ENCODE results near the gene SMIM45.
"Not testable (repeated sequence)": the region's sequence is repeated elsewhere in the genome, so short reads cannot be mapped to it uniquely, and the experiment has no call there.

The SMIM45 gene

GRCh38 chr22:41939981-41940831 lies 11.7 kb upstream of the SMIM45 start:
- peaks cover 96% of the 10 kb centered on the region for H3K36me3 Mint-ChIP-seq (ENCODE audit: low read depth)
- H3K27me3 Mint-ChIP-seq = no peaks in the 10 kb centered on the region
- peak overlapping the region; percentile 79 for H3K4me3 Mint-ChIP-seq
- H3K9me3 Mint-ChIP-seq = no peaks in the 10 kb centered on the region
- H3K27ac Mint-ChIP-seq = peak overlapping the region; percentile 100
- DNase-seq = peak; percentile 89
- H3K4me1 Mint-ChIP-seq (ENCODE audit: low read depth) = peaks cover 66% of the 10 kb centered on the region

GRCh38 chr22:41940832-41941765 lies 10.9 kb upstream of the SMIM45 start:
- peak; percentile 89 for DNase-seq
- Mint-ChIP-seq H3K36me3 (ENCODE audit: low read depth) (peaks cover 98% of the 10 kb centered on the region), H3K27ac (peak overlapping the region; percentile 100), H3K9me3 (no peaks in the 10 kb centered on the region), H3K4me3 (peak overlapping the region; percentile 79), H3K27me3 (no peaks in the 10 kb centered on the region), H3K4me1 (ENCODE audit: low read depth) (peaks cover 70% of the 10 kb centered on the region)

- DNase-seq = no peak
- H3K9me3 Mint-ChIP-seq = no peaks in the 10 kb centered on the region
These were observed 8.2 kb upstream of the SMIM45 start for GRCh38 chr22:41943661-41944209.

GRCh38 chr22:41946629-41947423 lies 5.1 kb upstream of the SMIM45 start, which contains the start of gene CENPM:
CENPM (minus strand) TSS chr22:41947152; CDS start chr22:41947076, 76 bp downstream.
- Mint-ChIP-seq H3K4me3 (peak within 1 kb of the TSS; percentile 97), H3K4me1 (ENCODE audit: low read depth) (peaks cover 54% of the 10 kb centered on the region), H3K27me3 (no peaks in the 10 kb centered on the region), H3K27ac (peak within 1 kb of the TSS; percentile 94), H3K9me3 (no peaks in the 10 kb centered on the region), H3K36me3 (ENCODE audit: low read depth) (peaks cover 46% of the 10 kb centered on the region)
- DNase-seq = peak; percentile 96

More at GRCh38 chr22:41943661-41944209, 8.2 kb upstream of the SMIM45 start:
- H3K27ac Mint-ChIP-seq = peak overlapping the region; percentile 82
- no peaks in the 10 kb centered on the region for H3K27me3 Mint-ChIP-seq
- H3K4me3 Mint-ChIP-seq = peak overlapping the region; percentile 97
- H3K4me1 Mint-ChIP-seq (ENCODE audit: low read depth) = peaks cover 78% of the 10 kb centered on the region
- H3K36me3 Mint-ChIP-seq (ENCODE audit: low read depth) = peaks cover 77% of the 10 kb centered on the region

GRCh38 chr22:41947424-41948080 lies 4.4 kb upstream of the SMIM45 start:
- Mint-ChIP-seq H3K4me1 (ENCODE audit: low read depth) (peaks cover 50% of the 10 kb centered on the region), H3K27ac (peak overlapping the region; percentile 94), H3K27me3 (no peaks in the 10 kb centered on the region), H3K36me3 (ENCODE audit: low read depth) (peaks cover 39% of the 10 kb centered on the region), H3K9me3 (no peaks in the 10 kb centered on the region), H3K4me3 (peak overlapping the region; percentile 97)
- no peak for DNase-seq

GRCh38 chr22:41948142-41948541 lies 3.8 kb upstream of the SMIM45 start:
- Mint-ChIP-seq H3K27ac (no peak overlapping the region), H3K4me3 (peak overlapping the region; percentile 97), H3K9me3 (no peaks in the 10 kb centered on the region), H3K4me1 (ENCODE audit: low read depth) (peaks cover 45% of the 10 kb centered on the region), H3K36me3 (ENCODE audit: low read depth) (peaks cover 34% of the 10 kb centered on the region), H3K27me3 (no peaks in the 10 kb centered on the region)
- DNase-seq = no peak

- peaks cover 26% of the 10 kb centered on the region for H3K36me3 Mint-ChIP-seq (ENCODE audit: low read depth)
- H3K4me3 Mint-ChIP-seq = peak overlapping the region; percentile 3
- not testable (repeated sequence) for H3K27ac Mint-ChIP-seq, DNase-seq, H3K9me3 Mint-ChIP-seq, H3K27me3 Mint-ChIP-seq
- peaks cover 37% of the 10 kb centered on the region for H3K4me1 Mint-ChIP-seq (ENCODE audit: low read depth)
These were observed 3.0 kb upstream of the SMIM45 start for GRCh38 chr22:41948928-41949296.

- peak overlapping the region; percentile 3 for H3K4me3 Mint-ChIP-seq
These were observed 2.5 kb upstream of the SMIM45 start for GRCh38 chr22:41949297-41949965.

GRCh38 chr22:41952713-41953112 lies 763 bp downstream of the SMIM45 start:
- no peak overlapping the region for H3K27ac Mint-ChIP-seq
- no peaks in the 10 kb centered on the region for H3K36me3 Mint-ChIP-seq (ENCODE audit: low read depth)
- H3K9me3 Mint-ChIP-seq = no peaks in the 10 kb centered on the region
- H3K27me3 Mint-ChIP-seq = no peaks in the 10 kb centered on the region
- peaks cover 18% of the 10 kb centered on the region for H3K4me1 Mint-ChIP-seq (ENCODE audit: low read depth)
- DNase-seq = no peak
- no peak overlapping the region for H3K4me3 Mint-ChIP-seq

More at GRCh38 chr22:41949297-41949965, 2.5 kb upstream of the SMIM45 start:
- H3K27me3 Mint-ChIP-seq = no peaks in the 10 kb centered on the region
- H3K36me3 Mint-ChIP-seq (ENCODE audit: low read depth) = peaks cover 21% of the 10 kb centered on the region
- no peaks in the 10 kb centered on the region for H3K9me3 Mint-ChIP-seq
- no peak overlapping the region for H3K27ac Mint-ChIP-seq
- no peak for DNase-seq
- H3K4me1 Mint-ChIP-seq (ENCODE audit: low read depth) = peaks cover 34% of the 10 kb centered on the region

- no peak overlapping the region for H3K27ac Mint-ChIP-seq
- no peaks in the 10 kb centered on the region for H3K36me3 Mint-ChIP-seq (ENCODE audit: low read depth)
- peaks cover 4% of the 10 kb centered on the region for H3K4me1 Mint-ChIP-seq (ENCODE audit: low read depth)
- H3K9me3 Mint-ChIP-seq = no peaks in the 10 kb centered on the region
- H3K4me3 Mint-ChIP-seq = no peak overlapping the region
- no peaks in the 10 kb centered on the region for H3K27me3 Mint-ChIP-seq
- DNase-seq = no peak
These were observed 6.1 kb downstream of the SMIM45 start for GRCh38 chr22:41957941-41958556.

GRCh38 chr22:41963453-41964111 lies 11.6 kb downstream of the SMIM45 start:
- H3K9me3 Mint-ChIP-seq = no peaks in the 10 kb centered on the region

GRCh38 chr22:41964112-41964491 lies 12.2 kb downstream of the SMIM45 start:
- Mint-ChIP-seq H3K4me1 (ENCODE audit: low read depth) (peaks cover 5% of the 10 kb centered on the region), H3K9me3 (no peaks in the 10 kb centered on the region), H3K4me3 (no peak overlapping the region), H3K27me3 (no peaks in the 10 kb centered on the region), H3K27ac (no peak overlapping the region), H3K36me3 (ENCODE audit: low read depth) (no peaks in the 10 kb centered on the region)
- no peak for DNase-seq

More at GRCh38 chr22:41963453-41964111, 11.6 kb downstream of the SMIM45 start:
- peaks cover 5% of the 10 kb centered on the region for H3K4me1 Mint-ChIP-seq (ENCODE audit: low read depth)
- H3K36me3 Mint-ChIP-seq (ENCODE audit: low read depth) = no peaks in the 10 kb centered on the region
- no peak overlapping the region for H3K27ac Mint-ChIP-seq
- no peaks in the 10 kb centered on the region for H3K27me3 Mint-ChIP-seq
- no peak overlapping the region for H3K4me3 Mint-ChIP-seq
- DNase-seq = no peak

Data from activated T-cell treated with anti-CD3 and anti-CD28 coated beads, Interleukin-2, amount 50 U/mL, for 24 hours (primary cell).